Astrocyte of the spinal cord (primary cell): ENCODE measurements around the gene PTGR2.

Experiments used
- DNase-seq: peaks from one replicate; pipeline ENCODE4 v3.0.0; 2011; ENCODE audit warnings: low read depth, low spot score
- H3K4me3 ChIP-seq: 2 replicates; pipeline ENCODE4 v1.5.1; 2011; ENCODE audit warnings: low read depth, mild to moderate bottlenecking, low read length, moderate library complexity
- in situ Hi-C: cut with HindIII; loops from 2 replicates; pipeline ENCODE4 v1.10.0; 2017; ENCODE audit warnings: low sequenced_read_pairs
- TF ChIP-seq, protein P1 (sequence below): IDR thresholded peaks from 2 replicates; pipeline ENCODE4 v1.5.1; 2012; ENCODE audit warnings: low read depth, mild to moderate bottlenecking, low read length, inconsistent platforms

PTGR2 gene

DNA sequence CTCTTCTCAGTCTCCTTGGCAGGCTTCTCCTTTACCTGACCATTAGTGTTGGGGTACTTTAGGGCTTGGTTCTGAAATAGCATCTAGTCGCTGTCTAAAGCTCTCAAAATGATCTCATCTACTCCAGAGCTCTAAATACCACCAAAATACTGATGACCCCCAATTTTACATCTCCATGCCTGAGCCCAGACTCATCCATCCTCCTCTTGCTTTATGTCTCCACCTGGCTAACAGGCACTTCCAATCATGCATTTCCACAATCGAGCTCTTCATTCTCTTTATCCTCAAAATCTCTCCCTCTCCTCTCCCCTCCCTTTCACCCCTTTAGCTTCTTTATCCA lies 40.5 kb upstream of the PTGR2 start:
- H3K4me3 ChIP-seq, result no peak overlapping the region
- in situ Hi-C loops, result no loop called here
- DNase-seq, result no peak
- TF ChIP-seq, protein P1, sequence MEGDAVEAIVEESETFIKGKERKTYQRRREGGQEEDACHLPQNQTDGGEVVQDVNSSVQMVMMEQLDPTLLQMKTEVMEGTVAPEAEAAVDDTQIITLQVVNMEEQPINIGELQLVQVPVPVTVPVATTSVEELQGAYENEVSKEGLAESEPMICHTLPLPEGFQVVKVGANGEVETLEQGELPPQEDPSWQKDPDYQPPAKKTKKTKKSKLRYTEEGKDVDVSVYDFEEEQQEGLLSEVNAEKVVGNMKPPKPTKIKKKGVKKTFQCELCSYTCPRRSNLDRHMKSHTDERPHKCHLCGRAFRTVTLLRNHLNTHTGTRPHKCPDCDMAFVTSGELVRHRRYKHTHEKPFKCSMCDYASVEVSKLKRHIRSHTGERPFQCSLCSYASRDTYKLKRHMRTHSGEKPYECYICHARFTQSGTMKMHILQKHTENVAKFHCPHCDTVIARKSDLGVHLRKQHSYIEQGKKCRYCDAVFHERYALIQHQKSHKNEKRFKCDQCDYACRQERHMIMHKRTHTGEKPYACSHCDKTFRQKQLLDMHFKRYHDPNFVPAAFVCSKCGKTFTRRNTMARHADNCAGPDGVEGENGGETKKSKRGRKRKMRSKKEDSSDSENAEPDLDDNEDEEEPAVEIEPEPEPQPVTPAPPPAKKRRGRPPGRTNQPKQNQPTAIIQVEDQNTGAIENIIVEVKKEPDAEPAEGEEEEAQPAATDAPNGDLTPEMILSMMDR, result no peak

DNA sequence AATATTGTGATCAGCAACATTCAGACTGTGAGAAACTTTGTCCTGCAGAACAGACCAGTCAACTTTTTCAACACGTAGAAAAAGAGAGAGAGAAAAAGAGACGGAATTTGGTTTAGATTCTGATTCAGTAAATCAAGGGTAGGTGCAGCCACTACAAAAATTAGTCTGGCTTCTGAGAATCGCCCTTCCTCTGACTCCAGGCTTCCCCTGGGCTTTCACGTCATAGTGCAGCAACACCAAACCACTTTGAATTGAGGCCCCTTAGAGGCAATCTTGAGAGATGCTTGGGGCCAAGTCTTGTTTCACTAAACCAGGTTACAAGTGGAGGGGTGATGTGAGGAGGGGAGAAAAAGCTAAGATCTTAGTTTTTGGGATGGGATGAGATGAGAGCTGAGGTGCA lies 37.5 kb upstream of the PTGR2 start:
- in situ Hi-C loops, result no loop called here
- H3K4me3 ChIP-seq, result no peak overlapping the region
- TF ChIP-seq, protein P1, result no peak
- DNase-seq, result no peak

DNA sequence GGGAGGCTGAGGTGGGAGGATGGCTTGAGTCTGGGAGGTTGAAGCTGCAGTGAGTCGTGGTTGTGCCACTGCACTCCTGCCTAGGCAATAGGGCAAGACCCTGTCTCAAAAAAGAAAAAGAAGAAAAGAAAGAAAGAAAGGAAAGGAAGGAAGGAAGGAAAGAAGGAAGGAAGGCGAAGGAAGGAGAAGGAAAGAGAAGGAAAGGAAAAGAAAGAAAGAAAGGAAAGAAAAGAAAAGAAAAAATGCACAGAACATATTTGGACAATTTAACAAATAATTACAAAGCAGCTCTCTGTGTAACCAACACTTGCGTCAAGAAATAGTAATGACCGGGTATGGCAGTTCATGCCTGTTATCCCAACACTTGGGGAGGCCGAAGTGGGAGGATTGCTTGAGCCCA lies 35.8 kb upstream of the PTGR2 start:
- H3K4me3 ChIP-seq, result no peak overlapping the region
- no peak for DNase-seq
- in situ Hi-C loops, result no loop called here
- TF ChIP-seq, protein P1, result no peak

DNA sequence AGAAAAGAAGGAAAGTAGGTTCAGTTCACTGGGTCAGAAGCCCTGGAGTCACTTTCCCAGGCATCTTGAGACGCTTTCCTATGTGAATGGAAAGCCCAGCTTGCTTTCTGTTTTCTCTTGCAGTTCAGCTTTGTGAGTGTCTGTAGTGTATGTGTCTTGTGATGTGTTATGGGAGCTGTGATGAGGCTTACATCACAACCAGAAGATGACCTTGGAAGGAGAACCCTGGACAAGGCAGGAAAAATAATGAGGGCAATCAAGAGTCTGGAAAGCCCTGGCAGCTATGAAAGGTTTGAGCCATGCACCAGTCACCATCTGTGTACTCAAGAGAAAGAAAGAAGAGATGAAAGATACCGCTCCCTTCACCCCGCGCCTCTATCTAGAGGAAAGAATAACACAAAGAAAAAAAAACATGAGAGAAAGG lies 35.2 kb upstream of the PTGR2 start:
- H3K4me3 ChIP-seq, result no peak overlapping the region
- TF ChIP-seq, protein P1, result no peak
- DNase-seq, result no peak
- in situ Hi-C loops, result no loop called here

DNA sequence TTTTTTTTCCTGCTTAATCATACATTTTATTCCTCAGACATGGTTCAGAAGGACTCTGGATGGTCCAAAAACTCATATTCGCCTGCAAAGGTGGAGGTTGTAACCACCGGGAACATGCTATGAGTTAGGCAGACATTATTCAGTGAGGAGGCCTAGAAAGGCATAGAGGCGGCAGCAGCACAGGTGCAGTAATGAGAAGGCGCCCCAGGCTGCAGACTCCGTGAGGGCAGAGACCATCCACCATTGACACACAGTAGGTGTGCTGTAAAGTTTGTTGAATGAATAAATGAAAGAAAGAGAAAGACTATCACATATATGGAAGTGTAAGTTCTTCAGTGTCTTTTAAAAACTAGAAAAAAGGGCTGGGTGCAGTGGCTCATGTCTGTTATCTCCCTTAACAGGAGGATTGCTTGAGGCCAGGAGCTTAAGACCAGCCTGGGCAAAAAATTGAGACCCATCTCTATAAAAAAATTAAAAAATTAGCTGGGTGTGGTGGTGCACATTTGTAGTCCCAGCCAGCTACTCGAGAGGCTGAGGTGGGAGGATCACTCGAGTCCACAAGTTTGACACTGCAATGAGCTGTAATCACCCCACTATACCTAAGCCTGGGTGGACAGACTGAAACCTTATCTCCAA lies 34.5 kb upstream of the PTGR2 start:
- H3K4me3 ChIP-seq, result no peak overlapping the region
- in situ Hi-C loops, result no loop called here
- no peak for DNase-seq
- TF ChIP-seq, protein P1, result no peak

DNA sequence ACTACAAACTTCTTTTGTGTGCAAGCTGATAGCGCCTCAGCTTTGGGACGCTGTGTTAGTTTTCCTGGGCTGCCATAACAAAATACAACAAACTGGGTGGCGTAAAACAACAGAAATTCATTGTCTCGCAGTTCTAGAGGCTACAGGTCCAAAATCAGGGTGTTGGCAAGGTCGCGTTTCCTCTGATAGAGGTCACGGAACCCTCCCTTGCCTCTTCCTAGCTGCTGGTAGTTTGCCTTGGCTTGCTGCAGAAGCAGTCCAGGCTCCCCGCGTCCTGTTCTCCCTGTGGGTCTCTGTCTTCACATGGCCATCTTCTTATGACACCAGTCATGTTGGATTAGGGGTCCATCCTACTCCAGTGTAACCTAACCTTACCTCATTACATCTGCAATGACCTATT lies 32.8 kb upstream of the PTGR2 start:
- in situ Hi-C loops, result no loop called here
- TF ChIP-seq, protein P1, result no peak
- no peak for DNase-seq
- no peak overlapping the region for H3K4me3 ChIP-seq

DNA sequence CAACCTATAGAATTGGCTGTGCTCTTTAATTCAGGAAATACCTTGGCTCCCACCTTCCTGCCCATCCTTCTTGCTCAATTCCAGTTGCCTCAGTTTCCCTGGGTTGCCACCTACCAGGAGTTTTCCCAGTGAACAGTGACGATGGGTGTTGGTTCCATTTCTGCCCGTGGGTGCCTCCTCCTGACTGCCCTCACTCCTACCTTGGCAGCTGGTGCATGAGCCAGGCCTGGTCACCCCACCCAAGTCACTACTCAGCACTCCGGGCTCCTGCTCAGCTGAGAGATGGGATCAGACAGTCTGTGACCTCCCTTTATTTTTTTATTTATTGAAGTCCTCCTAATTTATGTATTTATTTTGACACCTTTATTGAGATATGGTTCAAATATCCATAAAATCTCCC lies 31.0 kb upstream of the PTGR2 start:
- in situ Hi-C loops, result no loop called here
- no peak for DNase-seq
- no peak overlapping the region for H3K4me3 ChIP-seq
- TF ChIP-seq, protein P1, result no peak
